CD4-positive, alpha-beta T cell (primary cell): ENCODE measurements around the gene SLC17A9. TPM values are rescaled to one million over a fixed set of nuclear protein-coding genes. Genes with fewer than 3 reads are reported as not detected.

Experiments used
- ATAC-seq: fragments of 200-7000 bp; cut with Tn5 transposase; one replicate; pipeline ENCODE4 v1.10.0; 2022; ENCODE audit warnings: mild to moderate bottlenecking; ENCODE audit not compliant: poor library complexity
- CTCF ChIA-PET: fragments of 350-600 bp; sonication (Branson Sonifier 250); formaldehyde crosslinking; loops from one replicate; lab custom pipeline; 2021; ENCODE audit warnings: antibody characterized with exemption, inconsistent platforms; lab: Charles Lee
- POLR2A ChIA-PET: fragments of 350-600 bp; sonication (Branson Sonifier 250); formaldehyde crosslinking; loops from one replicate; lab custom pipeline; 2021; ENCODE audit warnings: antibody characterized with exemption, inconsistent platforms; lab: Charles Lee
- DNase-seq, 14 experiments: peaks; one replicate each; pipeline ENCODE4 v3.0.0-alpha.2; 2013 to 2020; ENCODE audit warnings: mixed read lengths in 2 of 14
- H3K27ac ChIP-seq, 2 donors: one replicate each; pipeline versions ENCODE4 v1.5.1 to v1.7.0; 2013; ENCODE audit warnings: low read length in 2 of 2, low read depth in 1 of 2, mild to moderate bottlenecking in 1 of 2
- H3K27me3 ChIP-seq, 2 experiments: 1 replicate in 1 of 2; 2 replicates in 1 of 2; pipeline versions ENCODE4 v1.6.1 to v1.7.0; 2013; ENCODE audit warnings: low read length in 2 of 2, control low read depth in 1 of 2, mild to moderate bottlenecking in 1 of 2, moderate library complexity in 1 of 2; ENCODE audit not compliant: insufficient read depth in 2 of 2, control insufficient read depth in 1 of 2
- H3K36me3 ChIP-seq: one replicate; pipeline ENCODE4 v1.6.1; 2013; ENCODE audit warnings: low read length, control low read depth; ENCODE audit not compliant: insufficient read depth
- H3K4me1 ChIP-seq: one replicate; pipeline ENCODE4 v1.6.1; 2013; ENCODE audit warnings: low read length, control low read depth; ENCODE audit not compliant: insufficient read depth
- H3K4me3 ChIP-seq: one replicate; pipeline ENCODE4 v1.5.1; 2013; ENCODE audit warnings: mild to moderate bottlenecking, low read length, moderate library complexity
- H3K9me3 ChIP-seq, 2 experiments: 1 replicate in 1 of 2; 2 replicates in 1 of 2; pipeline versions ENCODE4 v1.6.1 to v1.7.0; 2013; ENCODE audit warnings: low read length in 2 of 2, mild to moderate bottlenecking in 2 of 2, control low read depth in 1 of 2, moderate library complexity in 1 of 2; ENCODE audit not compliant: control insufficient read depth in 1 of 2, insufficient read depth in 1 of 2
- H3K27ac Mint-ChIP-seq: one replicate; pipeline ENCODE4 v1.8.0; 2020; ENCODE audit warnings: mixed read lengths
- H3K27me3 Mint-ChIP-seq: one replicate; pipeline ENCODE4 v1.8.0; 2021; ENCODE audit warnings: mixed read lengths
- H3K36me3 Mint-ChIP-seq: one replicate; pipeline ENCODE4 v1.8.0; 2021; ENCODE audit warnings: low read depth, mixed read lengths
- H3K4me1 Mint-ChIP-seq: one replicate; pipeline ENCODE4 v1.8.0; 2021; ENCODE audit warnings: low read depth, mixed read lengths
- H3K4me3 Mint-ChIP-seq: one replicate; pipeline ENCODE4 v1.8.0; 2020; ENCODE audit warnings: mild to moderate bottlenecking, mixed read lengths
- H3K9me3 Mint-ChIP-seq: one replicate; pipeline ENCODE4 v1.8.0; 2020; ENCODE audit warnings: mixed read lengths
- intact Hi-C, 2 experiments: fragments of 100-400 bp; cut with DNase I in 1 of 2; cut with micrococcal nuclease in 1 of 2; formaldehyde crosslinking; loops; one replicate each; pipeline versions ENCODE4 v1.15.1 to v1.9.0; 2023 to 2025; cut with DNase I, micrococcal nuclease
- total RNA-seq, 174 experiments: library from RNA in 2 of 174; stranded (reverse) in 2 of 174; gene quantifications; one replicate each; pipeline ENCODE4 v1.2.3 and lab custom pipeline; 2021 to 2026
- TF ChIP-seq, protein P1 (sequence below): fragments of 200-600 bp; IDR thresholded peaks from one replicate; pipeline ENCODE4 v1.8.0; 2022; ENCODE audit warnings: antibody characterized with exemption, mild to moderate bottlenecking

Gene SLC17A9
- total RNA-seq, 2 experiments from 2014 or later, result 3.5 to 5.5 TPM

DNA sequence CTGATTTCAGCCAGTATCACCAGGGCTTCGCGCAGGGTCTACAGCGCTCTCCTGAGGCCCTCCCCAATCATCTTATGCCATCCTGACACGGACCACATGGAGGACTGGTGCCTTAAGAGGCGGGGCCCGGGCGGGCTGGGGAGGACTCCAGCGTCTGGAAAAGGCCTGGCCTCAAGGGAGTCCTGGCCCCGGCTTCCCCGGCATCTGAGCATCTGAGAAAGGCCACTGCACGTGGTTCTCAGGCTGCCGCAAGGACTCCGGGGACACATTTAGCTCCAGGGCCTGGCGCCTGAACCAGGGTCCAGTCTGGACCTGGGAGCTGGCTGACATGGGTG, 32.9 kb downstream of the SLC17A9 start:
- POLR2A ChIA-PET, result no interaction called here
- Histone ChIP-seq H3K27ac (no peak overlapping the region), H3K27me3 (peaks cover 6 to 21% of the 10 kb centered on the region in 2 experiments), H3K9me3 (peaks cover 0 to 7% of the 10 kb centered on the region in 2 experiments), H3K4me1 (peaks cover 31% of the 10 kb centered on the region), H3K4me3 (no peak overlapping the region), H3K36me3 (no peaks in the 10 kb centered on the region)
- intact Hi-C loops, result no loop called here
- ATAC-seq (no peak), DNase-seq (no peak)
- peaks cover 16% of the 10 kb centered on the region for H3K4me1 Mint-ChIP-seq
- peaks cover 29% of the 10 kb centered on the region for H3K27me3 Mint-ChIP-seq
- H3K4me3 Mint-ChIP-seq, result no peak overlapping the region
- H3K9me3 Mint-ChIP-seq, result no peaks in the 10 kb centered on the region
- no peak overlapping the region for H3K27ac Mint-ChIP-seq
- TF ChIP-seq, protein P1, sequence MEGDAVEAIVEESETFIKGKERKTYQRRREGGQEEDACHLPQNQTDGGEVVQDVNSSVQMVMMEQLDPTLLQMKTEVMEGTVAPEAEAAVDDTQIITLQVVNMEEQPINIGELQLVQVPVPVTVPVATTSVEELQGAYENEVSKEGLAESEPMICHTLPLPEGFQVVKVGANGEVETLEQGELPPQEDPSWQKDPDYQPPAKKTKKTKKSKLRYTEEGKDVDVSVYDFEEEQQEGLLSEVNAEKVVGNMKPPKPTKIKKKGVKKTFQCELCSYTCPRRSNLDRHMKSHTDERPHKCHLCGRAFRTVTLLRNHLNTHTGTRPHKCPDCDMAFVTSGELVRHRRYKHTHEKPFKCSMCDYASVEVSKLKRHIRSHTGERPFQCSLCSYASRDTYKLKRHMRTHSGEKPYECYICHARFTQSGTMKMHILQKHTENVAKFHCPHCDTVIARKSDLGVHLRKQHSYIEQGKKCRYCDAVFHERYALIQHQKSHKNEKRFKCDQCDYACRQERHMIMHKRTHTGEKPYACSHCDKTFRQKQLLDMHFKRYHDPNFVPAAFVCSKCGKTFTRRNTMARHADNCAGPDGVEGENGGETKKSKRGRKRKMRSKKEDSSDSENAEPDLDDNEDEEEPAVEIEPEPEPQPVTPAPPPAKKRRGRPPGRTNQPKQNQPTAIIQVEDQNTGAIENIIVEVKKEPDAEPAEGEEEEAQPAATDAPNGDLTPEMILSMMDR, result no peak
- no peaks in the 10 kb centered on the region for H3K36me3 Mint-ChIP-seq
- CTCF ChIA-PET, result interaction anchor here (2.5 kb wide), 1 partner anchor 13 kb away, joined by 9 read pairs; no protein-coding TSS in a partner anchor

- Histone ChIP-seq H3K9me3 (no peaks in the 10 kb centered on the region), H3K27me3 (peaks cover 0 to 13% of the 10 kb centered on the region in 2 experiments), H3K27ac (no peak overlapping the region), H3K4me3 (no peak overlapping the region), H3K4me1 (peaks cover 22% of the 10 kb centered on the region), H3K36me3 (no peaks in the 10 kb centered on the region)
- POLR2A ChIA-PET, result no interaction called here
- TF ChIP-seq, protein P1, result no peak
- Mint-ChIP-seq H3K4me3 (no peak overlapping the region), H3K9me3 (no peaks in the 10 kb centered on the region), H3K4me1 (peaks cover 8% of the 10 kb centered on the region), H3K36me3 (no peaks in the 10 kb centered on the region), H3K27me3 (peaks cover 25% of the 10 kb centered on the region), H3K27ac (no peak overlapping the region)
- CTCF ChIA-PET, result interaction anchor here (2.5 kb wide), 1 partner anchor 14 kb away, joined by 9 read pairs; no protein-coding TSS in a partner anchor
- intact Hi-C loops, result no loop called here
- DNase-seq (no peak), ATAC-seq (no peak)
Measured at GRCh38 chr20:62986257-62986800, 33.8 kb downstream of the SLC17A9 start.

DNA sequence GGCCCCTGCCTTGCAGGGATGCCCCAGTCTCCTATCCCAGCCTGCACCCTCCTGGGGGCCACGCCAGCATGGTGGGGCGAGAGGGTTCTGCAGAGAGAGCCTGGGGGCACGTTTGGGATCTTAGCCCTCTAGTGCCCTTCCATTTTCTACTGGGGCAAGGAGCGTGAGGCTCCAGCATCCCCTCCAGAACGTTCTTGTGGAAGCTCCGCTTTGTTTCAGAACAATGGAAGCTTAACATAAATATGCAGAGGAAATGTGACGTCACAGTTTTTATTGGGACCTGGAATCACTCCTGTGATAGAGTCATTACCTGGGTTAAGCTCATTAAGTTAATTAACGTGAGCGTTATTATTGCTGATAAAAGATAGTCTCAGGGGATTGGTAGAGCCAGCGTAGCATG, 34.6 kb downstream of the SLC17A9 start:
- TF ChIP-seq, protein P1, result no peak
- H3K27ac Mint-ChIP-seq, result no peak overlapping the region
- no peak for ATAC-seq

More for the DNA sequence above, 34.6 kb downstream of the SLC17A9 start:
- H3K36me3 ChIP-seq, result no peaks in the 10 kb centered on the region
- H3K27ac ChIP-seq, result no peak overlapping the region
- H3K27me3 ChIP-seq, result peaks cover 0 to 6% of the 10 kb centered on the region in 2 experiments
- H3K4me3 Mint-ChIP-seq, result no peak overlapping the region
- POLR2A ChIA-PET, result no interaction called here
- no peak overlapping the region for H3K4me3 ChIP-seq
- H3K36me3 Mint-ChIP-seq, result no peaks in the 10 kb centered on the region
- intact Hi-C loops, result no loop called here
- no peak for DNase-seq
- peaks cover 14% of the 10 kb centered on the region for H3K4me1 ChIP-seq
- CTCF ChIA-PET, result interaction anchor here (2.1 kb wide), 1 partner anchor 15 kb away, joined by 6 read pairs; no protein-coding TSS in a partner anchor
- H3K9me3 ChIP-seq, result no peaks in the 10 kb centered on the region
- H3K4me1 Mint-ChIP-seq, result peaks cover 5% of the 10 kb centered on the region
- H3K27me3 Mint-ChIP-seq, result peaks cover 24% of the 10 kb centered on the region
- H3K9me3 Mint-ChIP-seq, result no peaks in the 10 kb centered on the region
